CD4-positive, alpha-beta T cell (primary cell): Measurements from ENCODE around the gene YTHDF1. TPM values are rescaled to one million over a fixed set of nuclear protein-coding genes. Genes with fewer than 3 reads are reported as not detected.

Experiments used
- ATAC-seq: fragments of 200-7000 bp; cut with Tn5 transposase; one replicate; pipeline ENCODE4 v1.10.0; 2022; ENCODE audit warnings: mild to moderate bottlenecking; ENCODE audit not compliant: poor library complexity
- CTCF ChIA-PET: fragments of 350-600 bp; sonication (Branson Sonifier 250); formaldehyde crosslinking; loops from one replicate; lab custom pipeline; 2021; ENCODE audit warnings: antibody characterized with exemption, inconsistent platforms; lab: Charles Lee
- POLR2A ChIA-PET: fragments of 350-600 bp; sonication (Branson Sonifier 250); formaldehyde crosslinking; loops from one replicate; lab custom pipeline; 2021; ENCODE audit warnings: antibody characterized with exemption, inconsistent platforms; lab: Charles Lee
- DNase-seq, 14 experiments: peaks; one replicate each; pipeline ENCODE4 v3.0.0-alpha.2; 2013 to 2020; ENCODE audit warnings: mixed read lengths in 2 of 14
- H3K27ac ChIP-seq, 2 donors: one replicate each; pipeline versions ENCODE4 v1.5.1 to v1.7.0; 2013; ENCODE audit warnings: low read length in 2 of 2, low read depth in 1 of 2, mild to moderate bottlenecking in 1 of 2
- H3K27me3 ChIP-seq, 2 experiments: 1 replicate in 1 of 2; 2 replicates in 1 of 2; pipeline versions ENCODE4 v1.6.1 to v1.7.0; 2013; ENCODE audit warnings: low read length in 2 of 2, control low read depth in 1 of 2, mild to moderate bottlenecking in 1 of 2, moderate library complexity in 1 of 2; ENCODE audit not compliant: insufficient read depth in 2 of 2, control insufficient read depth in 1 of 2
- H3K36me3 ChIP-seq: one replicate; pipeline ENCODE4 v1.6.1; 2013; ENCODE audit warnings: low read length, control low read depth; ENCODE audit not compliant: insufficient read depth
- H3K4me1 ChIP-seq: one replicate; pipeline ENCODE4 v1.6.1; 2013; ENCODE audit warnings: low read length, control low read depth; ENCODE audit not compliant: insufficient read depth
- H3K4me3 ChIP-seq: one replicate; pipeline ENCODE4 v1.5.1; 2013; ENCODE audit warnings: mild to moderate bottlenecking, low read length, moderate library complexity
- H3K9me3 ChIP-seq, 2 experiments: 1 replicate in 1 of 2; 2 replicates in 1 of 2; pipeline versions ENCODE4 v1.6.1 to v1.7.0; 2013; ENCODE audit warnings: low read length in 2 of 2, mild to moderate bottlenecking in 2 of 2, control low read depth in 1 of 2, moderate library complexity in 1 of 2; ENCODE audit not compliant: control insufficient read depth in 1 of 2, insufficient read depth in 1 of 2
- H3K27ac Mint-ChIP-seq: one replicate; pipeline ENCODE4 v1.8.0; 2020; ENCODE audit warnings: mixed read lengths
- H3K27me3 Mint-ChIP-seq: one replicate; pipeline ENCODE4 v1.8.0; 2021; ENCODE audit warnings: mixed read lengths
- H3K36me3 Mint-ChIP-seq: one replicate; pipeline ENCODE4 v1.8.0; 2021; ENCODE audit warnings: low read depth, mixed read lengths
- H3K4me1 Mint-ChIP-seq: one replicate; pipeline ENCODE4 v1.8.0; 2021; ENCODE audit warnings: low read depth, mixed read lengths
- H3K4me3 Mint-ChIP-seq: one replicate; pipeline ENCODE4 v1.8.0; 2020; ENCODE audit warnings: mild to moderate bottlenecking, mixed read lengths
- H3K9me3 Mint-ChIP-seq: one replicate; pipeline ENCODE4 v1.8.0; 2020; ENCODE audit warnings: mixed read lengths
- CTCF ChIP-seq: fragments of 200-600 bp; IDR thresholded peaks from one replicate; pipeline ENCODE4 v1.8.0; 2022; ENCODE audit warnings: antibody characterized with exemption, mild to moderate bottlenecking
- intact Hi-C, 2 experiments: fragments of 100-400 bp; cut with DNase I in 1 of 2; cut with micrococcal nuclease in 1 of 2; formaldehyde crosslinking; loops; one replicate each; pipeline versions ENCODE4 v1.15.1 to v1.9.0; 2023 to 2025; cut with DNase I, micrococcal nuclease
- total RNA-seq, 174 experiments: library from RNA in 2 of 174; stranded (reverse) in 2 of 174; gene quantifications; one replicate each; pipeline ENCODE4 v1.2.3 and lab custom pipeline; 2021 to 2026

The YTHDF1 gene
- total RNA-seq, 2 experiments from 2014 or later, result 43.7 to 44.1 TPM

DNA sequence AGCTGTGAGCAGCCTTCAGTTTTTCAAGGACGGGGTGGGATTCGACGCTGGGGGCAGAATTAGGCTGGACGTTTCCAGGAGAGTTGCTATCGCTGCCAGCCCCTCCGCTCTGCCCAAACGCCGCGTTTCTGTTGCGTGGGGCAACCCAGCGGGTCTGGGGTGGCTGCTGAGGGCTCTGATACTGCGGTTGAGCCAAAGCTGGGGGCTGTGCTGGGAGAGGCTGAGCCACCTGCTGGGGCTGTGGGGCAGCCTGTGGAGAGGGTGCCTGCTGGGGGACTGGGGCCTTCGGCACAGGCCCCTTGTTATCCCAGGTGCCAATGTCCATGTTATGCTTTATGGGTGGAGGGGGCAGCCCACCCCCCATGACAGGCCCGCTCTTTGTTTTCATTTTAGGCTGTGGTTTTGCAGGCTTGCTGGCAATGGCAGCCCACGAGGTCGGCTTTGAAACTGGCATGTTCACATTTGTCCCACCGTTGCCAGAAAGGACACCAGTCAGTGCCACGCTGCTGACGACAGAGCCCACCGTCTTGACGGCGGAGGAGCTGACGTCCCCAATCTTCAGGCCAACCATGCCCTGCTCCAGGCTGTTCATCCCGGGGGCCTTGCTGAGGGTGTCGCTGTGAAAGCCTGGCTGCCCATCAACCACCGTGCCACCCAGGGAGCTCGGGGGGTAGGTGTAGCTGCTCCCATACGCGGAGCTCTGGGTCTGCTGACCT, 13.0 kb downstream of the YTHDF1 start:
- H3K4me3 ChIP-seq, result no peak overlapping the region
- no peaks in the 10 kb centered on the region for H3K9me3 ChIP-seq
- H3K27me3 ChIP-seq, result no peaks in the 10 kb centered on the region
- no peak for DNase-seq
- H3K36me3 ChIP-seq, result peaks cover 82% of the 10 kb centered on the region
- no peak overlapping the region for H3K4me3 Mint-ChIP-seq
- peaks cover 20% of the 10 kb centered on the region for H3K4me1 ChIP-seq
- H3K27me3 Mint-ChIP-seq, result no peaks in the 10 kb centered on the region
- intact Hi-C loops, result no loop called here
- no peak overlapping the region for H3K27ac ChIP-seq
- peaks cover 89% of the 10 kb centered on the region for H3K36me3 Mint-ChIP-seq
- ATAC-seq, result no peak
- no peak for TF ChIP-seq CTCF
- H3K9me3 Mint-ChIP-seq, result no peaks in the 10 kb centered on the region
- ChIA-PET CTCF (no interaction called here), POLR2A (no interaction called here)
- no peak overlapping the region for H3K27ac Mint-ChIP-seq
- H3K4me1 Mint-ChIP-seq, result peaks cover 39% of the 10 kb centered on the region

GRCh38 chr20:63202021-63202420, 13.9 kb downstream of the YTHDF1 start:
- Histone ChIP-seq H3K4me1 (peaks cover 21% of the 10 kb centered on the region), H3K36me3 (peaks cover 79% of the 10 kb centered on the region), H3K27ac (no peak overlapping the region), H3K9me3 (no peaks in the 10 kb centered on the region), H3K27me3 (no peaks in the 10 kb centered on the region), H3K4me3 (no peak overlapping the region)
- DNase-seq (no peak), ATAC-seq (no peak)
- intact Hi-C loops, result no loop called here
- Mint-ChIP-seq H3K27me3 (no peaks in the 10 kb centered on the region), H3K36me3 (peaks cover 91% of the 10 kb centered on the region), H3K4me3 (no peak overlapping the region), H3K4me1 (peaks cover 42% of the 10 kb centered on the region), H3K9me3 (no peaks in the 10 kb centered on the region), H3K27ac (no peak overlapping the region)
- ChIA-PET CTCF (no interaction called here), POLR2A (no interaction called here)
- no peak for TF ChIP-seq CTCF

DNA sequence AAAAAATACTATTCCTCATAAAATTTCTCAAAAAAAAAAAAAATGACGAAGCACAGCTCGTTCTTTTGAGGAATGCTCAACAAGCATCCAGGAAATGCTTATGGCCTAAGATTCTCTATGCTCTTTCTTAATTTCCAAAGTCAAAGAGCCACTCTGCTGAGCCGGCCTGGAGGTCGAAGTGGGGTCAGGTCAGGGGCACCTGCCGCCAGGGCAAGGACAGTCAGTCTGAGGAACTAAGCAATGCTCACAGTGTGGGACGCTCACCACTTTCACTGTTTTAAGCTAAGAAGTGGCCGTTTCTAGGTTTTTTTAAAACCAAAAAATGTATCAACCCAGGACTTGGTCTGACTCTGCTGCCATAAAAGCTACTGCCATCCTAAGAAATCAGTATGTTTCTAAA, 17.3 kb downstream of the YTHDF1 start:
- DNase-seq, result no peak
- Mint-ChIP-seq H3K4me3 (no peak overlapping the region), H3K36me3 (peaks cover 83% of the 10 kb centered on the region), H3K4me1 (peaks cover 37% of the 10 kb centered on the region), H3K27ac (peak overlapping the region; percentile 36), H3K27me3 (no peaks in the 10 kb centered on the region), H3K9me3 (no peaks in the 10 kb centered on the region)
- no peak overlapping the region for H3K4me3 ChIP-seq
- ChIA-PET CTCF (no interaction called here), POLR2A (no interaction called here)
- TF ChIP-seq CTCF, result no peak
- ATAC-seq, result no peak
- no peaks in the 10 kb centered on the region for H3K9me3 ChIP-seq
- H3K4me1 ChIP-seq, result peaks cover 25% of the 10 kb centered on the region
- intact Hi-C loops, result no loop called here
- H3K27me3 ChIP-seq, result no peaks in the 10 kb centered on the region
- peaks cover 72% of the 10 kb centered on the region for H3K36me3 ChIP-seq
- H3K27ac ChIP-seq, result no peak overlapping the region
